SK-N-SH (cell line): ENCODE results near the gene NTMT1. TPM values are rescaled to one million over a fixed set of nuclear protein-coding genes. Genes with fewer than 3 reads are reported as not detected.
A peak's percentile ranks its signal among the peaks of the same experiment; 100 is the strongest.

Source experiments
- ELF1 ChIP-seq: IDR thresholded peaks from 2 replicates; pipeline ENCODE4 v1.4.0; 2012
- EP300 ChIP-seq, 2 experiments: IDR thresholded peaks; 2 replicates each; pipeline versions ENCODE4 v1.4.0 to v1.6.1; 2012; ENCODE audit warnings: borderline replicate concordance in 1 of 2, low read depth in 1 of 2, low read length in 1 of 2
- EZH2phosphoT487 ChIP-seq: fragments of 200-600 bp; sonication (generic); IDR thresholded peaks from 2 replicates; pipeline ENCODE4 v1.6.1; 2017; ENCODE audit warnings: low read depth, mixed run types, mild to moderate bottlenecking, antibody characterized with exemption, moderate library complexity, borderline replicate concordance
- FOSL2 ChIP-seq: IDR thresholded peaks from 2 replicates; pipeline ENCODE4 v1.4.0; 2012; ENCODE audit warnings: low read depth, mild to moderate bottlenecking, moderate library complexity, borderline replicate concordance
- GABPA ChIP-seq: IDR thresholded peaks from 2 replicates; pipeline ENCODE4 v1.4.0; 2012; ENCODE audit warnings: low read depth, mild to moderate bottlenecking
- MXI1 ChIP-seq: IDR thresholded peaks from 2 replicates; pipeline ENCODE4 v1.6.1; 2012; ENCODE audit warnings: mild to moderate bottlenecking, low read depth, low read length, improper control_type of control experiment
- NFIC ChIP-seq: IDR thresholded peaks from 2 replicates; pipeline ENCODE4 v1.4.0; 2012; ENCODE audit warnings: borderline replicate concordance
- NRF1 ChIP-seq: IDR thresholded peaks from 2 replicates; pipeline ENCODE4 v1.6.1; 2012; ENCODE audit warnings: low read depth, mild to moderate bottlenecking, low read length
- POLR2AphosphoS5 ChIP-seq: IDR thresholded peaks from 2 replicates; pipeline ENCODE4 v1.6.1; 2012; ENCODE audit warnings: low read depth, low read length
- RCOR1 ChIP-seq: fragments of 150-350 bp; IDR thresholded peaks from 2 replicates; pipeline ENCODE4 v1.6.1; 2017; ENCODE audit warnings: antibody characterized with exemption, low read length
- RXRA ChIP-seq: IDR thresholded peaks from 2 replicates; pipeline ENCODE4 v1.4.0; 2012; ENCODE audit warnings: low read depth, mild to moderate bottlenecking, borderline replicate concordance
- SIN3A ChIP-seq: IDR thresholded peaks from 2 replicates; pipeline ENCODE4 v1.6.1; 2012; ENCODE audit warnings: low read depth, mild to moderate bottlenecking, low read length, moderate library complexity, borderline replicate concordance
- SMC3 ChIP-seq: IDR thresholded peaks from 2 replicates; pipeline ENCODE4 v1.6.1; 2012; ENCODE audit warnings: low read depth, low read length, improper control_type of control experiment
- TAF1 ChIP-seq: IDR thresholded peaks from 2 replicates; pipeline ENCODE4 v1.6.1; 2012; ENCODE audit warnings: low read depth, mild to moderate bottlenecking, low read length, moderate library complexity, borderline replicate concordance
- polyA plus RNA-seq, 3 experiments: library from polyadenylated mRNA; depleted of rRNA; stranded (reverse); fragments of >200 nt; gene quantifications; 2 replicates each; pipeline ENCODE4 v1.2.3, GENCODE V29; 2012
- TF ChIP-seq, protein P1 (sequence below): fragments of 150-350 bp; IDR thresholded peaks from 2 replicates; pipeline ENCODE4 v1.6.1; 2017; ENCODE audit warnings: antibody characterized with exemption, low read length, low read depth, borderline replicate concordance
- TF ChIP-seq, protein P2 (sequence below): fragments of 200-600 bp; sonication (generic); IDR thresholded peaks from 2 replicates; pipeline ENCODE4 v1.6.1; 2017; ENCODE audit warnings: antibody characterized with exemption, mild to moderate bottlenecking, moderate library complexity
- TF ChIP-seq, protein P3 (sequence below): IDR thresholded peaks from 2 replicates; pipeline ENCODE4 v1.4.0; 2012; ENCODE audit warnings: low read depth
- TF ChIP-seq, protein P4 (sequence below): fragments of 150-350 bp; IDR thresholded peaks from 2 replicates; pipeline ENCODE4 v1.6.1; 2016; ENCODE audit warnings: mild to moderate bottlenecking, low read depth, low read length

Gene NTMT1
- polyA plus RNA-seq, 1 of the 3 experiments (the other 2 are of a cell fraction) = 78.3 TPM

DNA sequence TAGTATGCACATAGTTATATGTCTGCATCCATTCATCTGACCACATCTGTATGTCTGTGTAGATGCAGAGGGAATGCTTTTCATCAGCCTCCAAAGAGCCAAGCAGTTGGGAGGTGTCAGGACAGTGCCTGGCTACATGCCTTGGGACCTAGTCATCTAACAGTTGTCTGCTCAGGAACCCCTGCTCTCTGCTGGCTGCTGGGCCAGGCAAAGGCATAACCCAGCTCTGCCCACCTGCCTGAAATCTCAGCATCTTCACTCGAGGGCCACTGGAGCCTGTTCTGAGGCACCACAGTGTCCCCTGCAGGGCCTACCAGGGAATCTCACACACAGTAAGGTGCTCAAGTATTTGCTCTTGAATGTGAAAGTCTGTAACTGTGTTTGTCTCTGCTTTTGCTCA lies 8.8 kb upstream of the NTMT1 start (continued):
- TF ChIP-seq, protein P1, sequence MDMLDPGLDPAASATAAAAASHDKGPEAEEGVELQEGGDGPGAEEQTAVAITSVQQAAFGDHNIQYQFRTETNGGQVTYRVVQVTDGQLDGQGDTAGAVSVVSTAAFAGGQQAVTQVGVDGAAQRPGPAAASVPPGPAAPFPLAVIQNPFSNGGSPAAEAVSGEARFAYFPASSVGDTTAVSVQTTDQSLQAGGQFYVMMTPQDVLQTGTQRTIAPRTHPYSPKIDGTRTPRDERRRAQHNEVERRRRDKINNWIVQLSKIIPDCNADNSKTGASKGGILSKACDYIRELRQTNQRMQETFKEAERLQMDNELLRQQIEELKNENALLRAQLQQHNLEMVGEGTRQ = no peak
- TF ChIP-seq, protein P2, sequence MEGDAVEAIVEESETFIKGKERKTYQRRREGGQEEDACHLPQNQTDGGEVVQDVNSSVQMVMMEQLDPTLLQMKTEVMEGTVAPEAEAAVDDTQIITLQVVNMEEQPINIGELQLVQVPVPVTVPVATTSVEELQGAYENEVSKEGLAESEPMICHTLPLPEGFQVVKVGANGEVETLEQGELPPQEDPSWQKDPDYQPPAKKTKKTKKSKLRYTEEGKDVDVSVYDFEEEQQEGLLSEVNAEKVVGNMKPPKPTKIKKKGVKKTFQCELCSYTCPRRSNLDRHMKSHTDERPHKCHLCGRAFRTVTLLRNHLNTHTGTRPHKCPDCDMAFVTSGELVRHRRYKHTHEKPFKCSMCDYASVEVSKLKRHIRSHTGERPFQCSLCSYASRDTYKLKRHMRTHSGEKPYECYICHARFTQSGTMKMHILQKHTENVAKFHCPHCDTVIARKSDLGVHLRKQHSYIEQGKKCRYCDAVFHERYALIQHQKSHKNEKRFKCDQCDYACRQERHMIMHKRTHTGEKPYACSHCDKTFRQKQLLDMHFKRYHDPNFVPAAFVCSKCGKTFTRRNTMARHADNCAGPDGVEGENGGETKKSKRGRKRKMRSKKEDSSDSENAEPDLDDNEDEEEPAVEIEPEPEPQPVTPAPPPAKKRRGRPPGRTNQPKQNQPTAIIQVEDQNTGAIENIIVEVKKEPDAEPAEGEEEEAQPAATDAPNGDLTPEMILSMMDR = peak; percentile 63
- no peak for TF ChIP-seq NRF1
- TF ChIP-seq, protein P3, sequence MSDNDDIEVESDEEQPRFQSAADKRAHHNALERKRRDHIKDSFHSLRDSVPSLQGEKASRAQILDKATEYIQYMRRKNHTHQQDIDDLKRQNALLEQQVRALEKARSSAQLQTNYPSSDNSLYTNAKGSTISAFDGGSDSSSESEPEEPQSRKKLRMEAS = peak; percentile 27; the same call in 1 of the 2 replicates
- TF ChIP-seq RCOR1 = no peak
- no peak for TF ChIP-seq GABPA
- TF ChIP-seq EP300 (IDR thresholded peaks at IDR 0.05; ENCODE audit: borderline replicate concordance in 1 of 2, low read depth in 1 of 2, low read length in 1 of 2) = no peak
- no peak for TF ChIP-seq FOSL2
- no peak for TF ChIP-seq MXI1
- no peak for TF ChIP-seq EZH2phosphoT487
- no peak for TF ChIP-seq POLR2AphosphoS5
- TF ChIP-seq ELF1 = no peak
- no peak for TF ChIP-seq TAF1
- TF ChIP-seq RXRA = no peak
- TF ChIP-seq NFIC = no peak
- no peak for TF ChIP-seq SIN3A
- TF ChIP-seq, protein P4, sequence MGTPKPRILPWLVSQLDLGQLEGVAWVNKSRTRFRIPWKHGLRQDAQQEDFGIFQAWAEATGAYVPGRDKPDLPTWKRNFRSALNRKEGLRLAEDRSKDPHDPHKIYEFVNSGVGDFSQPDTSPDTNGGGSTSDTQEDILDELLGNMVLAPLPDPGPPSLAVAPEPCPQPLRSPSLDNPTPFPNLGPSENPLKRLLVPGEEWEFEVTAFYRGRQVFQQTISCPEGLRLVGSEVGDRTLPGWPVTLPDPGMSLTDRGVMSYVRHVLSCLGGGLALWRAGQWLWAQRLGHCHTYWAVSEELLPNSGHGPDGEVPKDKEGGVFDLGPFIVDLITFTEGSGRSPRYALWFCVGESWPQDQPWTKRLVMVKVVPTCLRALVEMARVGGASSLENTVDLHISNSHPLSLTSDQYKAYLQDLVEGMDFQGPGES = no peak
- TF ChIP-seq SMC3 = peak; percentile 66
